Measurements from ENCODE around the gene FXR2.
A peak's percentile ranks its signal among the peaks of the same experiment; 100 is the strongest.
"Not testable (repeated sequence)": the region's sequence is repeated elsewhere in the genome, so short reads cannot be mapped to it uniquely, and the experiment has no call there.

The FXR2 gene

DNA sequence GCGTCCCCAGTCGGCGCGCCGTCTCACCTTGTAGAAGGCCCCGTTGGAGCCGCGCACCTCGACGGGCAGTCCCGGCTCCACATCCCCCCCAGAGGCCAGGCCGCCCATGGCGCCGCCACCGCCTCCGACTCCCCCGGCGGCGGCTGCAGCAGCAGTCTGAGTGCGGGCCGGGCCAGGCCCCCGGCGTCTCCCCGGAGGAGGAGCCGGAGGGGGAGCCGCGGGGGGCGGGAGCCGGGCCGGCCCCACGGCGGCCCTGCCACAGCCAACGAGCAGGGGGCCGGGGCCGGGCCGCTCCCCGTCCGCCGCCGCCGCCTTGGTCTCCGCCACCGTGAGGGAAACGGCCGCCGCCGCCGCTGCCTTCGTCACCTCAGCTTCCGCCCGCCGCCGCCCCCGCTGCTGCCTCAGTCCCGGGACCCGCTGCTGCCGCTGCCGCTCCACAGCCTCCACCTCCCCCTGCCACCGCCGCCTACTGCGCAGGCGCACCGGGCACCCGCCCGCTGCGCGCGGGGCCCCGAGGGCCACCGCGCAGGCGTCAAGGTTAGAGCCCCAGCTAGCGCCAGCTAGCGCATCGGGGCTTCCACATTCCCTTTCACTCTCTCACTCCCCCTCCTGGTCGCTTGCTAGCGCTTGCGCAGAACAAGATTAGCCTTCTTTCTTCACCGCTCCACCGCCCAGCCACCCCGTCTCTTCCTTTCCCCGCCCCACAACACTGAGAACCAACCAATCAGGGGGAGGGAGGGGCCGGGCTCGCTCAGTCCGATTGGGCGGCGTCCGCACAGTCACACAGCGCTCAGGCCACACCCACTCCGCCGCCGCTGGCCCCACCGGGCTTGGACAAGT is at the start of gene FXR2:
Gene FXR2, minus strand, starts transcription at position 473 of the 840 bp plus-strand sequence. Its CDS starts 365 bp downstream, at position 108.
- peak; percentile 100 for DNase-seq (ENCODE audit: low spot score)

DNA sequence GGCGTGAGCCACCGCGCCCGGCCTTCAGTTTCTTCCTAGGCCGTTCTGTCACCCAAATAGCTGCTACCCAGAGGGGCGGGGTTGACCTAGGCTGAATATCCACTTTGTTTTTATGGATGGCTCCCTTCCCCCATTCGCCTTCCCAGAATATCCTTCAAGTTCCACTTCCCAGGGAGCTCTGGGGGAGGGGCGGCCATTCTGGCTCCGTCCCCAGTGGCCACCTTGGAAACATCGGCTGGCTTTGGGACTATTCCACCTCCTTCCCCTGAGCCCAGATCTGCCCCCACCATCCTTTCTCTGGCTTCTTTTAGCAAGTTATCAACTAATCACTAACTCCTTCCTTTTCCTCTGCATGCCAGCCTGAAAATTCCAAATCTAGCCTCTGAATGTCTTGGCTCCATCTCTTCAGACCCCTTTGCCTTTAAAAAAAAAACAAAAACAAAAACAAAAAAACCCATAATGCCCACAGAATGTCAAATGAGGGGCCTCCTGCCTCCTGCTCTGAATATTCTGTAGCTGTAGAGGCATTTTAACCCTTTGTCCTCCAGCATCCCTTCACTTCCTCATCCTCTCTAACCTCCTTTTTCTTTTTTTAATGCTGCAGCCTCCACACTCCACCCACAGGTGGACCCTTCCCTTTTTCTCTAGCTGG is 42.4 kb upstream of the FXR2 start:
- DNase-seq (ENCODE audit: low spot score): peak; percentile 61

DNA sequence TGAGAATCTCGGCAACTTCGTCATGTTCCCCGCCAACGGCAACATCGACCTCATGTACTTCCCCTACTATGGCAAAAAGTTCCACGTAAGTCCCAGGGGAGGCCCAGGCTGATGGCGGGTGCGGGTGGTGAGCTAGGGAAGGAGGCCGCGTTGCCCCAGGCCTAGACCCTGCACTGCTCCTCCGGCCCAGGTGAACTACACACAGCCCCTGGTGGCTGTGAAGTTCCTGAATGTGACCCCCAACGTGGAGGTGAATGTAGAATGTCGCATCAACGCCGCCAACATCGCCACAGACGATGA is 40.8 kb upstream of the FXR2 start:
- no peak for DNase-seq (ENCODE audit: low spot score)

DNA sequence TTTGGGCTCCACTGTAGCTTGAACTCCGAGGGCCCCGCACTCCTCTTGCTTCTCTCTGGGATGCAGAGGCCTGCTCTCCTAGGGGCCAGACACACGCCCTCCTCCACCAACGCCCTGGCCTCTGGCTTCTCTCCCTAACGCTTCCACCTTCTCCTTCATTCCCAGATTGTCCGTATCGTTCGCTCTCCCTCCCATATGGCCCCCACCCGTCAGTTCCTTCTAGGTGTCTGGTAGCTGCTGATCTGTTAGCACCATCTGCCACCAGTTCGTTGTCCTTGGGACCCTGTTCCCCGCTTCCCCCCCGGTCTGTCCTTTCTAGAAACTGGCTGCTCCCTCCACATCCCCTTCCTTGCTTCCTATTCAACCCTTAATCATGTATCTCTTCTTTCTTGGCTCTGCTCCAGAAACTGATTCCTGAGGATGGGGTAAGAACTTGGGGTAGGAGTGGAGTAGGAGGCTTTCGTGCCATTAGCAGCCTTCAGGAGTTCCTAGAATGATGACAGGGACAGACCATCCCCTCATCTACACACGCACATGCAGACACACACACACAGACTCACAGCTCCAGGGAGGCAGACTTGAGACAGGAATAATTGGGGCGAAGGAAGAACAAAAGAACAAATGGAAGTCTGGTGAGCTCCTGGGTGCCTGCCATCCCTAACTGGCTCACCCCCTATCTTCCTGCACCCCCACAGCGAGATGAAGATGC is 40.3 kb upstream of the FXR2 start:
- no peak for DNase-seq (ENCODE audit: low spot score)

DNA sequence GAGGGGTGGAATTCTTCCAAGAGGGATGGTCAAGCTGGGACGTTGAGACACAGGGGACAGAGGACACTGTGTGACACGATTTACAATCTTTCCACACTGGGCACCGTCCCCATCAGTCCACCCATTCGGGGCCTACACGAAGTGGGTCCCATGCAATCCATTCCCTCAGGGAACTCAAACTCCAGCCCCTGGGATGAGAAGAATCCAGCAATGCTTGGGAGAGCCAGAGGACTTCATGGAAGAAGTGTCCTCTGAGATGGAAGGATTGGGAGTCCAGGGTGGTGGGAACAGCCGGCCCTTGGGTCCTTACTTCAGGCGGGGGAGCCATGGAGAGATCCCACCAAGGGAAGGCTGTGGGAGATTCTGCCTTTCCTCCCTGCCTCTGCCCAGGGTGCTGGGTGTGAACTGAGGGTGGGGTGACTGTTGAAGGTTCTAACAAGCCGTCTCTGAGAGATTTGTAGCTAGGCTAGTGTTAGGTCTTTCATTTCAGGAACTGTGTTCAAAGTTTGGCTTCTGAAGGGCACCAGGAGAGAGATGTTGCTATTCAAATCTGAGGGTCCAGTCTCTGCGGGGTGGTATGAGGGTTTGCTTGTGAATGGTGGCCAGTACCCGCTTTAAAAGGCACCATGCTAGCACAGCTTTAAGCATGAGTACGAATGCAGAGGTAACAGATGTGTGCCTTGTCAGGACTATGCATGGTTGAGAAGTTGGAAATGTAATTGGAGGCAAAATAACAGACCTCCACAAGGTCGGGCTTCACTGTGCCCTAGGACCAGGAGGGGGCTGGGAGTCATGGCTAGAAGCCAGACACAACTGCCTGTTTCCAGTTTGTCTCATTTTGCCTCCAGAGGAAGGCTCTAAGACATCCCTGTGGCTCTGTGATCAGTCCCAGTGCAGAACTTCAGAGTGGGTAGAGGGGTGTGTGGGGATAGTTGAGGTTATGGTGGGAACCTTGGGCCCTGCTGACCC is 38.0 kb upstream of the FXR2 start:
- no peak for DNase-seq (ENCODE audit: low spot score)

DNA sequence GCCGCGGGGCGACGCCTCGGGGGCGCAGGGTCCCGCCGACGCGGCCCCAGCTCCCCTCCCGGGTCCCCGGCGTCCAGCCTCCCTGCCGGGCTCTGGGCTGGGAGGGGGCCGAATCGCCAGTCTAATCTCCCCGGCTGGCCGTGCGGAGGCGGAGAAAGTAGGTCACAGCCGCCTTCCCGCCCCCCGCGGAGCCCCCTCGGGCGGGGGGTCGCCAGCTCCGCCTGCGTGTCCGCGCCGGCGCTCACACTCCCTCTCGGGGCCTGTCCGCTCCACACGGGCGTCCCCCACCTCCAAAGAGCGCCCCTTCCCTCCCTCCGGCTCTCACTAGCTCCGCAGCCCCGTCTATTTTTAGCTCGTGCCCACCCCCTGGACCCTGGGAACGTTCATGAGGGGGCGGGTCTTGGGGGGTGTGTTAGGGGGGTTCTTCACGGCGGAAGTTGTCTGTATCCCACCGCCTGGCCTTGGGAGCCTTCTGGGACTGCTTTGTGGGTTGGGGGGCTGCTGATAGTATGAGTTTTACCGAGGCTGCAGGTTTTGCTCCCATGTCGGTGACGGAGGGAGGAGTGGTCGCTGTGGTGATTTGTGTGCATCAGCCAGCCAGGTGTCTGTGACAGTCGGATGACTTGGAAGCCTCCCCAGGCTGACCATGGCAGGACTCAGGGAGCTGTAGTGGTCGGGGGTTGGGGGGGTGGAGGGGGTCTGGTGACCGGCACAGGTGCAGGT is 37.1 kb upstream of the FXR2 start:
- no peak for DNase-seq (ENCODE audit: low spot score)

DNA sequence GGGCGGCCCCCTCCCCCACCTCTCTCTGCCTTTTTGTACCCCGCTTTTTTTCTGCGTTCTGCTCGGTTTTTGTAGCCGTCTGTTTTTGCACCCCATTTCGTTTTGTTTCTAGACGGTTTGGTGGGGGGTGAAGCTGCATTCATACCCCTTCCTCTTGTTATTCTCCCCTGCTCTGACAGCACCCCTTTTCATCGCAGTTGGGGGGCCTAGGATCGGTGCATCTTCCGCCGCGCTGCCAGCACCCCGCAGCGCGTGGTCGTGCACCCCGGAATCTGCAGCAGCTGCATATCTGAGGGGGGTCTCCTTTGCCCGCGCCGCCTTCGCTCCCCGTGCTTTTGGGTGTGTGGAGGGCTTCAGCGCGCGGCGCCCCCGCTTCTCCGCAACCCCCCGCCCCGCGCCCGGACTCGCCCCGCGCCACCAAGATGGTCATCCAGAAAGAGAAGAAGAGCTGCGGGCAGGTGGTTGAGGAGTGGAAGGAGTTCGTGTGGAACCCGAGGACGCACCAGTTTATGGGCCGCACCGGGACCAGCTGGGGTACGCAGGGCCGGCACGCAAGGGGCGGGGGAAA is 36.5 kb upstream of the FXR2 start:
- no peak for DNase-seq (ENCODE audit: low spot score)

DNA sequence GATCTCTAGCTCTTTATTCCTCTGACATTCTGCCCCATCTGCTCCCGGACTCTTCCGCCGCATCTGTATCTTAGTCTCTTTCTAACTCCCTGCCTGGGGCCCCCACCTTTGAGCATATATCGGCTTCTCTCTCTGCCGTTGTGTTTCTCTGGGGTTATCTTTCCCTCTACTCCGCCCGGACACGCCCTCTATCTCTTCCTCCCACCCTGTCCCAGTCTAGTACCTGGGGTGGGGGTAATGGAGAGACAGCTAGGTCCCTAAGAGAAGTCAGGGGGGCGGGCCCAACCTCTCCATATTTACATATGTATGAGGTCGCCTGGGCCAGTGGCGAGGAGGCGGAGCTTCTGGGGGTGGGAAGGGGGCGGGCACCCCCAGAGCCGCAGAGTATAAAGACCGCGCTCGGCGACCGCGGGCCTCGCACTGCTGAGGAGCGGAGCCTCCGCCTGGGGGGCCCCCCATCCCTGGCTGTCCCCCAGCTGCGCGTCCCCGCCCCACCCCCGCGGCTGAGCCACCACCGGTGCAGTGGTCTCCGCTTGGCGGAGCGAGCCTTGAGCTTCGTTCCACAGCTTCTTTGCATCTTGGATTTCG is 35.9 kb upstream of the FXR2 start, which contains the start of gene ATP1B2:
Gene ATP1B2, plus strand, starts transcription at position 418 of the 588 bp plus-strand sequence. CDS start 593 bp downstream, outside the sequence.
- peak; percentile 55 for DNase-seq (ENCODE audit: low spot score)

DNA sequence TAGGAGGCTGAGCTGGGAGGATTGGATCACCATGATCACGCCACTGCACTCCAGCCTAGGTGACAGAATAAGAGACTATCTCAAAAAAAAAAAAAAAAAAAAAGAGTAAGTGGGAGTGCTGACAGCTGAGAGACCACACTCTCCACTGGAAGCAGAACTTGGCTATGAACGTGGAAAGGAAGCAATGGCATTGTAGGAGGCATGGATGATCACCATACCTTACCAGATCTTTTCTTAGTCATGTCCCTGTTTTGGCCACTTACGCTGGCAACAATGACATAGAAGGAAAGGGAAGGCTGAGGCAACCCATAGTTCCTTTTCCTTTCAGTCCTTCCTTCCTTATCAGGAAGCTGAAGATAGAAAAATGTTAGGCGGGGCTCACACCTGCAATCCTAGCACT is 32.3 kb upstream of the FXR2 start:
- DNase-seq (ENCODE audit: low spot score): no peak

DNA sequence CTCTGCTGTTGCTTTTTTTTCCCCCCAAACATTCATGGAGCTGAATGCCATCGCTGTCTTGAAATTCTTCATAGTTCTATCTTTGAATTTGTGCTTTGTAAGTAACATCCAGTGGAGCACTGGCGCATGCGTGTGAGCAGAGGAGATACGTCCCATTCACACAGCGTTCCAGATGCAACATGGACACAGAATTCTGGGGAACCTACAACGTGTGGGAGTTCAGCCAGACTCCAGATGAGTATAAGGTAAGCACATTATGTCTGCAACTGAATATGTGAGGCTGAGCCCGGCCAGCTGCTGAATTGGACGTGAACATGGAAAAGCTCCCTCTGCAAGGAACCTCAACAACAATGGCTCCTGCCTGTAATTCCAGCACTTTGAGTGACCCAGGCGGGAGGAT is 31.8 kb upstream of the FXR2 start:
- DNase-seq (ENCODE audit: low spot score): no peak

DNA sequence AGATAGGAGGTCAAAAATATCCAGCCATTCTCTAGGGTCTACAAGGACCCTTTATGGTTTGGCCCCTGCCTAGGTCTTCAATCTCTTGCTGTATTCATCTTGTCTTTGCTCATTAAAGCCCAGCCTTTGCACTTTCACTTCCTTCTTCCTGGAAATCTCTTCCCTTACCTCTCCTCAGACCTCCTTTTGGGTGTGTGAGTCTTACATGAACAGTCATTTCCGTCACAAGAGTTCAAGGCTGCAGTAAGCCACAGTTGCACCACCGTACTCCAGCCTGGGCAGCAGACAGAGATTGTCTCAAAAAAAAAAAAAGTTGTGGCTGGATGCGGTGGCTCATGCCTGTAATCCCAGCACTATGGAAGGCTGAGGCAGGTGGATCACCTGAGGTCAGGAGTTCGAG is 30.1 kb upstream of the FXR2 start:
- no peak for DNase-seq (ENCODE audit: low spot score)

DNA sequence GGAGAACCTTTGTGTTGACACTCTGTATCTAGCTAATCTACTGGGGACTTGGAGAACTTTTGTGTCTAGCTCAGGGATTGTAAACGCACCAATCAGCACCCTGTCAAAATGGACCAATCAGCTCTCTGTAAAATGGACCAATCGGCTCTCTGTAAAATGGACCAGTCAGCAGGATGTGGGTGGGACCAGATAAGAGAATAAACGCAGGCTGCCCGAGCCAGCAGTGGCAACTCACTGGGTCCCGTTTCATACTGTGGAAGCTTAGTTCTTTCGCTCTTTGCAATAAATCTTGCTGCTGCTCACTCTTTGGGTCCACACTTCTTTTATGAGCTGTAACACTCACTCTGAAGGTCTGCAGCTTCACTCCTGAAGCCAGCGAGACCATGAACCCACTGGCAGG is 26.9 kb upstream of the FXR2 start:
- DNase-seq (ENCODE audit: low spot score): not testable (repeated sequence)

DNA sequence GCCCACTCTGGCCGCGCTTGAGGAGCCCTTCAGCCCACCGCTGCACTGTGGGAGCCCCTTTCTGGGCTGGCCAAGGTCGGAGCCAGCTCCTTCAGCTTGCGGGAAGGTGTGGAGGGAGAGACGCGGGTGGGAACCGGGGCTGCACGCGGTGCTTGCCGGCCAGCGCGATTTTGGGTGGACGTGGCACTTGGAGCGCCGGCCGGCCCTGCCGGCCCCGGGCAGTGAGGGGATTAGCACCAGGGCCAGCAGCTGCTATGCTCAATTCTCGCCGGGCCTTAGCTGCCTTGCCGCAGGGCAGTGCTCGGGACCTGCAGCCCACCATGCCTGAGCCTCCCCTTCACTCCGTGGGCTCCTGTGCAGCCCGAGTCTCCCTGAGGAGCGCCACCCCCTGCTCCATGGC is 26.1 kb upstream of the FXR2 start:
- no peak for DNase-seq (ENCODE audit: low spot score)

DNA sequence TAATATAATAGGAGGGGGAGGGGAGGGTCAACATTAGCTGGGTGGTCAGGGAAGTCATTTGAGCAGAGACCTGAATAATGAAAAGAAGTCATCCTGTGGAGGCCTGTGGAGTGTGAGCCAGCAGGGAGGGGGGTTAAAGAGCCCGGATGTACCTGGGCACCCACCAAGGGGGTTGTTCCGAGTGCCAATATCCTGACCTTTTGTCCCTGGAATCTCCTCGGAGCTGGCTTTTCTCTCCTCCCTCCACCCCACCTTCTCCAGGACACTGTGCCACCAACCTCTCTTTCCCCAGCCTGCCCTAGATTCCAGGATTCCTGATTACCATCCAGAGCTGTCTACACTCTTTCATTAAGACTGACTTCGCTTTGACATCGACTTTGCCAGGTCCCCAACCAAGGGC is 21.5 kb upstream of the FXR2 start:
- DNase-seq (ENCODE audit: low spot score): no peak

DNA sequence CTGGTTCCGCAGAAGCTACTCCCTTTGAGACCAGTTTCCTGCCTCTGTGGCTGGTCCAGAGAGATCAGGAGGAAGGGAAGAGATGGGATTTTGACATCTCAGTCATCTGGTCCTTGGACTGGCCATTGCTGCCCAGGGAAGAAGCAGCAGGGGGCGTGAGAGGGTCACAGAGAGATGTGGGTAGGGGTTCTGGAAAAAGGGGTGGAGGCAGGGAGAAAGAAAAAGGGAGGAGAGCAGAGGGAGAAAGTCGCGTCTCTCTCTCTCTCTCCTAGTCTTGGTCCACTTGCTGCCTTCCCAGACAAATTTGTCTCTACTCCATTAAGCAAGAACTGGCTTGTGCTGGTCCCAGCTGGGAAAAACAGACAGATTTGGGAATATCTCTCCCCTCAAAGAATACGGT is 19.7 kb upstream of the FXR2 start:
- peak; percentile 59 for DNase-seq (ENCODE audit: low spot score)

DNA sequence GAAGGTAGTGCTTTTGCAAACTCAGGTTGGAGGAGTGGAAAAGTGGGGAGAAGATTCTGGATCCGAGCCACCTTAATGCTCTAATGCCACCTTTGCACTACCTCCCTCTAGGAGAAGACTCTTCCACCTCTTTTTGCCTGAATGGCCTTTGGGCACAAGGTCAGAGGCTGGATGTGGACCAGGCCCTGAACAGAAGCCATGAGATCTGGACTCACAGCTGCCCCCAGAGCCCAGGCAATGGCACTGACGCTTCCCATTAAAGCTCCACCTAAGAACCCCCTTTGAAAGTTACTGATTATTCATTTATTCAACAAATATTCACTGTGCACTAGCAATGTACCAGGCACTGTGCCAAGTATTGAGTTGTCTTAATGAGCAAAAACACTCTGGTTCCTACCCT is 18.4 kb upstream of the FXR2 start:
- DNase-seq (ENCODE audit: low spot score): no peak

DNA sequence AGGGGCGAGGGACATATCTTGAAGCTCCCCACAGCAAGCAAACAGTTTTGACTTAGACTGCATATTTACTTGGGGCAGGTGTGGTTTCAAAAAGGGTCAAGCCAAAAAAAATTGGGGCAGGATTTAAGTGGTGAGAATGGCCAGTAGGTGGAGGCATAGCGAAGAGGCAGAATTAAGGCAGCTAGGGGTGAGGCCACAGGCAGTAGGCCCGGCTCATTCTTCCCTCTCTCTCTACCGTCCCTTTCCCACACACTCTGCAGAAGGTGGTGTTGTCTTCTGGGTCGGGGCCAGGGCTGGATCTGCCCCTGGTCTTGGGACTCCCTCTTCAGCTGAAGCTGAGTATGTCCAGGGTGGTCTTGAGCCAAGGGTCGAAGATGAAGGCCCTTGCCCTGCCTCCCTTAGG is 17.8 kb upstream of the FXR2 start:
- DNase-seq (ENCODE audit: low spot score): no peak

DNA sequence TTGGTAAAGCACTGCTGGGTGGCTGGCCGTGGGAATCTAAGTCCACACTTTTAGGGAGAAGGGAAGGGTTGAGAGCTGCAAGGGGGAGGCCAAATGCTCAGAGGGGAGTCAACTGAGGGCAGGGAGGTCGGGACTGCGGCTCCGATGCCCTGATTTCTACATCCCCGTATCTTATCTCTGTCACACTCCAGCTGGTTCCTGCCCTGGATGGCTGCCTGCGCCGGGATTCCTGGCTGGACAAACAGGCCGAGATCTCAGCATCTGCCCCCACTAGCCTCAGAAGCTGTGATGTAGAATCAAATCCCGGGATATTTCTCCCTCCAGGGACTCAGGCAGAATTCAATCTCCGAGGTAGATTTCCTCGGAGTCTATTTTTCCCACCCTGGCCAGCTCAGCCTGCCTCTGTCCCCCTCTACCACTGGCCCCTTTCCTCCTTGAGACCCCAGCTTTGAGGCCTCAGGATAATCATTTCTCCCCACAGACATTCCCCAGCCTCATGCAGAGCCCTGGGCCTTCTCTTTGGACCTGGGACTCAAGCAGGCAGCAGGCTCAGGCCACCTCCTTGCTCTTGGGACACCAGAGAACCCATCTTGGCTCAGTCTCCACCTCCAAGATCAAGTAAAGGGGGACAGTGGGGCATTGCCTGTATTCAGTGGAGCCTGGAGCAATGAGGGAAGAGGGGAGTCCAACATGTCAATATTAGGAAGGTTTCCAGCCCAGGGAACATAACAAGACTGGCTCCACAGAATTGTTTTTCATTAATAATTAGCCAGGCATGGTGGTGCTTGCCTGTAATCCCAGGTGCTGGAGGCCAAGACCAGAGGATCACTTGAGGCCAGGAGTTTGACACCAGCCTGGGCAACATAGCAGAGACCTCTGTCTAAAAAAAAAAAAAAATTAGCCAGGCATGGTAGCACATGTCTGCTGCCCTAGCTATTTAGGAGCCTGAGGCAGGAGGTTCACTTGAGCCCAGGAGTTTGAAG is 17.0 kb upstream of the FXR2 start:
- no peak for DNase-seq (ENCODE audit: low spot score)

DNA sequence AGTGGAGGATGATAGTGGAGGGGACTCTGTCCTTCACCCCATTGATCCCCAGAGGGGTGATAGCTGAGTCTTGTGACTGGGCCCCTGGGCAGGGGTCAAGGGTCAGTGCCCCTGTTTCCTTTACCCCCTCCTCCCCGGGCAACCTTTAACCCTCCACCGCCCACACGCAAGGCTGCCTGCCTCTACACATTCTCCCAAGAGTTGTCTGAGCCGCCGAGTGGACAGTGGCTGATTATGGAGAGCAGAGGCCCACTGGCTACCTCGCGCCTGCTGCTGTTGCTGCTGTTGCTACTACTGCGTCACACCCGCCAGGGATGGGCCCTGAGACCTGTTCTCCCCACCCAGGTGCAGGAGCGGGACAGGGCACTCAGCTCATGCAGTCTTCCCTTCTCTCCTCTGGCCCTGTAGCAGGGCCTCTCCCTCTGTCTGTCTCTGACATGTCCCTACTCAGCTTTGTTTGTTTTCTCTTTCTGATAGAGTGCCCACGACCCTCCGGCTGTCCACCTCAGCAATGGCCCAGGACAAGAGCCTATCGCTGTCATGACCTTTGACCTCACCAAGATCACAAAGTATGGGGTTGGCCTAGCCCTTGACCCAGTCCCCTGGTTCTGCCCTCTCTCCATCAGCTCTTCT is 15.4 kb upstream of the FXR2 start, which contains the start of gene SHBG:
Gene SHBG, plus strand, starts transcription at position 197 of the 633 bp plus-strand sequence. Its CDS starts 38 bp downstream, at position 235.
- no peak for DNase-seq (ENCODE audit: low spot score)
